HG02943 (cell line): ENCODE data around the gene ZFP36.
"Not testable (repeated sequence)": the region's sequence is repeated elsewhere in the genome, so short reads cannot be mapped to it uniquely, and the experiment has no call there.

ENCODE experiments used
- ATAC-seq: cut with Tn5 transposase; IDR thresholded peaks from one replicate; pipeline ENCODE4 v1.9.1; 2021; ENCODE audit warnings: mild to moderate bottlenecking, low read depth, moderate library complexity; ENCODE audit not compliant: unreplicated experiment

Gene ZFP36

GRCh38 chr19:39406656-39407409, at the start of gene ZFP36:
Gene ZFP36, plus strand, starts transcription at chr19:39406847. Its CDS starts 58 bp downstream, at chr19:39406905.
- no peak for ATAC-seq

- ATAC-seq, result no peak
Measured at GRCh38 chr19:39359026-39359425, 47.6 kb upstream of the ZFP36 start.

GRCh38 chr19:39360599-39360998, 46.0 kb upstream of the ZFP36 start:
- no peak for ATAC-seq

- no peak for ATAC-seq
Measured at GRCh38 chr19:39362682-39363657, 43.7 kb upstream of the ZFP36 start.

- no peak for ATAC-seq
Measured at GRCh38 chr19:39363901-39364457, 42.7 kb upstream of the ZFP36 start.

GRCh38 chr19:39365531-39365930, 41.1 kb upstream of the ZFP36 start:
- ATAC-seq, result no peak

GRCh38 chr19:39369200-39369599, 37.4 kb upstream of the ZFP36 start:
- no peak for ATAC-seq

GRCh38 chr19:39370735-39371134, 35.9 kb upstream of the ZFP36 start:
- ATAC-seq, result no peak

GRCh38 chr19:39372047-39372802, 34.4 kb upstream of the ZFP36 start:
- no peak for ATAC-seq

- ATAC-seq, result no peak
Measured at GRCh38 chr19:39372941-39373340, 33.7 kb upstream of the ZFP36 start.

GRCh38 chr19:39375929-39376328, 30.7 kb upstream of the ZFP36 start:
- no peak for ATAC-seq

- ATAC-seq, result no peak
Measured at GRCh38 chr19:39377373-39378362, 29.0 kb upstream of the ZFP36 start.

GRCh38 chr19:39379366-39379765, 27.3 kb upstream of the ZFP36 start:
- ATAC-seq, result not testable (repeated sequence)

GRCh38 chr19:39379865-39380396, 26.7 kb upstream of the ZFP36 start:
- ATAC-seq, result no peak

- no peak for ATAC-seq
Measured at GRCh38 chr19:39380521-39381502, 25.8 kb upstream of the ZFP36 start.

GRCh38 chr19:39381910-39382611, 24.6 kb upstream of the ZFP36 start:
- no peak for ATAC-seq
